K562 (cell line): ENCODE measurements around the gene HMX3.

Source experiments
- CTCF ChIP-seq, 3 experiments: IDR thresholded peaks in 2 of 3; conservative IDR thresholded peaks in 1 of 3; 2 replicates each; pipeline ENCODE4 v1.5.1; 2011 to 2012; ENCODE audit warnings: low read length in 3 of 3, mild to moderate bottlenecking in 3 of 3, control low read depth in 2 of 3, improper control_type of control experiment in 1 of 3, inconsistent platforms in 1 of 3, low read depth in 1 of 3, mixed read lengths in 1 of 3, moderate library complexity in 1 of 3; ENCODE audit not compliant: insufficient read depth in 2 of 3
- E2F5 ChIP-seq: sonication (generic); formaldehyde crosslinking; IDR thresholded peaks from 2 replicates; pipeline ENCODE4 v1.8.0; 2022; ENCODE audit warnings: mild to moderate bottlenecking, missing genetic modification reagents
- HSF4 ChIP-seq: fragments of 250-450 bp; sonication (Bioruptor Pico); IDR thresholded peaks from 2 replicates; pipeline ENCODE4 v2.1.2; 2022; ENCODE audit warnings: mild to moderate bottlenecking, moderate library complexity, borderline replicate concordance
- MAFK ChIP-seq: IDR thresholded peaks from 2 replicates; pipeline ENCODE4 v1.6.1; 2011; ENCODE audit warnings: low read length, improper control_type of control experiment
- POLR2A ChIP-seq: fragments of 450-650 bp; conservative IDR thresholded peaks from 2 replicates; pipeline ENCODE4 v1.6.1; 2016
- SNAPC5 ChIP-seq: fragments of 250-450 bp; sonication (Bioruptor Pico); IDR thresholded peaks from 2 replicates; pipeline ENCODE4 v1.8.0; 2021; ENCODE audit warnings: moderate library complexity, mild to moderate bottlenecking, inconsistent platforms
- UBTF ChIP-seq, 2 experiments: IDR thresholded peaks; 2 replicates each; pipeline ENCODE4 v1.6.1; 2012; ENCODE audit warnings: improper control_type of control experiment in 2 of 2, low read depth in 2 of 2, low read length in 2 of 2, borderline replicate concordance in 1 of 2
- ZNF407 ChIP-seq: fragments of 450-650 bp; IDR thresholded peaks from 2 replicates; pipeline ENCODE4 v1.6.1; 2016; ENCODE audit warnings: low read depth
- ZNF592 ChIP-seq: fragments of 450-650 bp; IDR thresholded peaks from 2 replicates; pipeline ENCODE4 v1.6.1; 2017; ENCODE audit warnings: antibody characterized with exemption, mild to moderate bottlenecking
- ZSCAN32 ChIP-seq: fragments of 450-650 bp; formaldehyde crosslinking; IDR thresholded peaks from 2 replicates; pipeline ENCODE4 v1.4.0; 2020; ENCODE audit warnings: mild to moderate bottlenecking, moderate library complexity

- TF ChIP-seq ZSCAN32 (CRISPR knock-in tag) (no peak), POLR2A (no peak), CTCF (IDR thresholded peaks at IDR 0.05 in 2 of 3, conservative IDR thresholded peaks at IDR 0.05 in 1 of 3; ENCODE audit: insufficient read depth in 2 of 3, low read depth in 1 of 3, low read length in 3 of 3) (no peak), SNAPC5 (no peak), ZNF592 (no peak), MAFK (no peak), UBTF (IDR thresholded peaks at IDR 0.05; ENCODE audit: borderline replicate concordance in 1 of 2, low read depth in 2 of 2, low read length in 2 of 2) (no peak), HSF4 (CRISPR knock-in tag) (no peak), ZNF407 (no peak), E2F5 (CRISPR knock-in tag) (no peak)
Measured at GRCh38 chr10:123151737-123152135, 16.0 kb downstream of the HMX3 start.
